Epidermal melanocyte (primary cell): ENCODE results near the gene STARD13.

ENCODE experiments used
- DNase-seq: peaks from one replicate; pipeline ENCODE4 v3.0.0; 2011; ENCODE audit warnings: low spot score; ENCODE audit not compliant: insufficient read length

STARD13 gene

GRCh38 chr13:33150126-33150525 is 135.4 kb downstream of the STARD13 start:
- DNase-seq = no peak

- no peak for DNase-seq
Observed at GRCh38 chr13:33147832-33148231, 137.7 kb downstream of the STARD13 start.

- DNase-seq = no peak
Observed at GRCh38 chr13:33146843-33147611, 138.5 kb downstream of the STARD13 start.

- DNase-seq = no peak
Observed at GRCh38 chr13:33145667-33146066, 139.9 kb downstream of the STARD13 start.

- DNase-seq = no peak
Observed at GRCh38 chr13:33144358-33144784, 141.2 kb downstream of the STARD13 start.

GRCh38 chr13:33139780-33140535 is 145.6 kb downstream of the STARD13 start:
- no peak for DNase-seq

GRCh38 chr13:33139184-33139583 is 146.4 kb downstream of the STARD13 start:
- DNase-seq = no peak

- no peak for DNase-seq
Observed at GRCh38 chr13:33138441-33138840, 147.1 kb downstream of the STARD13 start.

- DNase-seq = no peak
Observed at GRCh38 chr13:33137721-33138120, 147.8 kb downstream of the STARD13 start.

- no peak for DNase-seq
Observed at GRCh38 chr13:33135097-33135496, 150.5 kb downstream of the STARD13 start.

- DNase-seq = no peak
Observed at GRCh38 chr13:33134213-33134612, 151.3 kb downstream of the STARD13 start.

GRCh38 chr13:33132644-33133440 is 152.7 kb downstream of the STARD13 start:
- DNase-seq = no peak

- DNase-seq = no peak
Observed at GRCh38 chr13:33129886-33130285, 155.7 kb downstream of the STARD13 start.

GRCh38 chr13:33129094-33129832 is 156.3 kb downstream of the STARD13 start:
- no peak for DNase-seq

GRCh38 chr13:33128134-33128533 is 157.4 kb downstream of the STARD13 start:
- DNase-seq = no peak

- no peak for DNase-seq
Observed at GRCh38 chr13:33127009-33127551, 158.5 kb downstream of the STARD13 start.

GRCh38 chr13:33125821-33126570 is 159.6 kb downstream of the STARD13 start:
- peak; percentile 76 for DNase-seq

GRCh38 chr13:33123066-33123859 is 162.3 kb downstream of the STARD13 start:
- no peak for DNase-seq

- no peak for DNase-seq
Observed at GRCh38 chr13:33119856-33120543, 165.6 kb downstream of the STARD13 start.
